H9 (cell line): ENCODE measurements around the gene NEDD9. TPM values are rescaled to one million over a fixed set of nuclear protein-coding genes. Genes with fewer than 3 reads are reported as not detected.

Experiments used
- DNase-seq: peaks from one replicate; pipeline ENCODE4 v3.0.0-alpha.2; 2017
- H2AFZ ChIP-seq: one replicate; pipeline ENCODE4 v1.6.1; 2013; ENCODE audit warnings: mild to moderate bottlenecking, low read length, control low read depth, moderate library complexity
- H2AK5ac ChIP-seq: 2 replicates; pipeline ENCODE4 v1.6.1; 2013; ENCODE audit warnings: low read length, control low read depth, mixed read lengths; ENCODE audit not compliant: insufficient read length
- H2BK120ac ChIP-seq: one replicate; pipeline ENCODE4 v1.6.1; 2013; ENCODE audit warnings: low read depth, mild to moderate bottlenecking, low read length, control low read depth, inconsistent platforms; ENCODE audit not compliant: poor library complexity, severe bottlenecking
- H2BK12ac ChIP-seq: 2 replicates; pipeline ENCODE4 v1.6.1; 2013; ENCODE audit warnings: low read length, control low read depth, mixed read lengths, low read depth; ENCODE audit not compliant: insufficient read length
- H2BK15ac ChIP-seq: 2 replicates; pipeline ENCODE4 v1.6.1; 2013; ENCODE audit warnings: low read depth, low read length, control low read depth
- H2BK20ac ChIP-seq: one replicate; pipeline ENCODE4 v1.6.1; 2013; ENCODE audit warnings: low read depth, mild to moderate bottlenecking, low read length, control low read depth, inconsistent platforms; ENCODE audit not compliant: poor library complexity, severe bottlenecking
- H2BK5ac ChIP-seq: 2 replicates; pipeline ENCODE4 v1.6.1; 2013; ENCODE audit warnings: low read length, control low read depth, mixed read lengths; ENCODE audit not compliant: insufficient read length
- H3K14ac ChIP-seq: 2 replicates; pipeline ENCODE4 v1.6.1; 2013; ENCODE audit warnings: low read length, control low read depth; ENCODE audit not compliant: insufficient read depth
- H3K18ac ChIP-seq: 2 replicates; pipeline ENCODE4 v1.6.1; 2013; ENCODE audit warnings: low read depth, mild to moderate bottlenecking, mixed read lengths, low read length, control low read depth; ENCODE audit not compliant: insufficient read length
- H3K23ac ChIP-seq: 2 replicates; pipeline ENCODE4 v1.6.1; 2013; ENCODE audit warnings: low read length, control low read depth, mixed read lengths, low read depth; ENCODE audit not compliant: insufficient read length
- H3K23me2 ChIP-seq: 2 replicates; pipeline ENCODE4 v1.6.1; 2013; ENCODE audit warnings: low read depth, mild to moderate bottlenecking, mixed read lengths, low read length, control low read depth; ENCODE audit not compliant: insufficient read length, poor library complexity, severe bottlenecking
- H3K27ac ChIP-seq: 2 replicates; pipeline ENCODE4 v1.5.1; 2013; ENCODE audit warnings: low read length, control low read depth, mixed read lengths, low read depth; ENCODE audit not compliant: insufficient read length
- H3K27me3 ChIP-seq: 2 replicates; pipeline ENCODE4 v1.6.1; 2013; ENCODE audit warnings: low read length, control low read depth, inconsistent platforms; ENCODE audit not compliant: insufficient read depth
- H3K4ac ChIP-seq: 2 replicates; pipeline ENCODE4 v1.6.1; 2013; ENCODE audit warnings: low read depth, mild to moderate bottlenecking, control low read depth, inconsistent platforms, low read length, moderate library complexity
- H3K4me1 ChIP-seq: 2 replicates; pipeline ENCODE4 v1.6.1; 2013; ENCODE audit warnings: low read length, control low read depth, inconsistent platforms; ENCODE audit not compliant: insufficient read depth
- H3K4me2 ChIP-seq: 2 replicates; pipeline ENCODE4 v1.6.1; 2013; ENCODE audit warnings: low read length, control low read depth, mixed read lengths; ENCODE audit not compliant: insufficient read length, insufficient read depth
- H3K56ac ChIP-seq: 2 replicates; pipeline ENCODE4 v1.6.1; 2013; ENCODE audit warnings: low read depth, mild to moderate bottlenecking, mixed read lengths, low read length, control low read depth; ENCODE audit not compliant: insufficient read length
- H3K79me1 ChIP-seq: 2 replicates; pipeline ENCODE4 v1.6.1; 2013; ENCODE audit warnings: low read depth, mild to moderate bottlenecking, moderate library complexity, low read length, control low read depth, inconsistent platforms; ENCODE audit not compliant: insufficient read depth, poor library complexity, severe bottlenecking
- H3K79me2 ChIP-seq: 2 replicates; pipeline ENCODE4 v1.6.1; 2013; ENCODE audit warnings: low read length, control low read depth, inconsistent platforms; ENCODE audit not compliant: insufficient read depth
- H3K9ac ChIP-seq: 2 replicates; pipeline ENCODE4 v1.6.1; 2013; ENCODE audit warnings: low read length, control low read depth, mixed read lengths; ENCODE audit not compliant: insufficient read length; ENCODE audit errors: extremely low read depth
- H3K9me3 ChIP-seq: one replicate; pipeline ENCODE4 v1.6.1; 2013; ENCODE audit warnings: low read depth, low read length, inconsistent platforms; ENCODE audit not compliant: control insufficient read depth
- H3T11ph ChIP-seq: one replicate; pipeline ENCODE4 v1.6.1; 2013; ENCODE audit warnings: mild to moderate bottlenecking, low read length, control low read depth, inconsistent platforms
- H4K20me1 ChIP-seq: one replicate; pipeline ENCODE4 v1.6.1; 2013; ENCODE audit not compliant: control insufficient read depth, insufficient read length, insufficient read depth
- H4K5ac ChIP-seq: 2 replicates; pipeline ENCODE4 v1.6.1; 2013; ENCODE audit warnings: low read depth, mild to moderate bottlenecking, mixed read lengths, low read length, control low read depth; ENCODE audit not compliant: insufficient read length
- H4K8ac ChIP-seq: replicated peaks from 2 replicates; pipeline ENCODE4 v1.6.1; 2013; ENCODE audit warnings: low read length, control low read depth, mixed read lengths, low read depth; ENCODE audit not compliant: insufficient read length
- H4K91ac ChIP-seq: 2 replicates; pipeline ENCODE4 v1.6.1; 2013; ENCODE audit warnings: low read depth, mild to moderate bottlenecking, moderate library complexity, mixed read lengths, low read length, control low read depth; ENCODE audit not compliant: insufficient read length
- H3K27ac Mint-ChIP-seq, 3 experiments: 2 replicates in 2 of 3; 3 replicates in 1 of 3; pipeline ENCODE4 v1.8.0; 2020 to 2021; ENCODE audit warnings: mixed read lengths in 3 of 3, mild to moderate bottlenecking in 1 of 3, moderate library complexity in 1 of 3
- H3K27me3 Mint-ChIP-seq: 2 replicates; pipeline ENCODE4 v1.8.0; 2021; ENCODE audit warnings: low read depth, mild to moderate bottlenecking, moderate library complexity, mixed read lengths
- H3K36me3 Mint-ChIP-seq, 3 experiments: 2 replicates in 2 of 3; 3 replicates in 1 of 3; pipeline ENCODE4 v1.8.0; 2020 to 2021; ENCODE audit warnings: low read depth in 3 of 3, mixed read lengths in 3 of 3; ENCODE audit not compliant: insufficient read depth in 1 of 3
- H3K4me1 Mint-ChIP-seq, 2 experiments: 2 replicates each; pipeline ENCODE4 v1.8.0; 2020; ENCODE audit warnings: mixed read lengths in 2 of 2
- H3K4me3 Mint-ChIP-seq, 2 experiments: 2 replicates in 1 of 2; 3 replicates in 1 of 2; pipeline ENCODE4 v1.8.0; 2020 to 2021; ENCODE audit warnings: mild to moderate bottlenecking in 2 of 2, mixed read lengths in 2 of 2, moderate library complexity in 1 of 2
- H3K9me3 Mint-ChIP-seq, 2 experiments: 2 replicates in 1 of 2; 3 replicates in 1 of 2; pipeline ENCODE4 v1.8.0; 2020; ENCODE audit warnings: mild to moderate bottlenecking in 2 of 2, mixed read lengths in 2 of 2, moderate library complexity in 1 of 2
- WGBS: extraction: QIAGEN DNeasy Blood & Tissue Kit; methylation state at CpG from one replicate; pipeline ENCODE4 v1.1.7; 2013; ENCODE audit warnings: missing lambda C conversion rate, low lambda C conversion rate, mixed read lengths; ENCODE audit not compliant: insufficient read length; ENCODE audit errors: extremely low coverage; 5-methylcytosine and 5-hydroxymethylcytosine counted together
- total RNA-seq: library from RNA; stranded (reverse); gene quantifications from 2 replicates; pipeline ENCODE4 v1.2.1, GENCODE V29; 2021
- TF ChIP-seq, protein P1 (sequence below): fragments of 200-600 bp; sonication (generic); conservative IDR thresholded peaks from 3 replicates; pipeline ENCODE4 v1.8.0; 2021; ENCODE audit warnings: antibody characterized with exemption, mild to moderate bottlenecking

Gene NEDD9
- total RNA-seq, 1 experiment from 2014 or later: 5.5 TPM

GRCh38 chr6:11244387-11245126 lies 12.1 kb upstream of the NEDD9 start:
- H3K4ac ChIP-seq: no peak overlapping the region
- H2BK15ac ChIP-seq: no peak overlapping the region
- H3K4me1 Mint-ChIP-seq: peaks cover 0 to 3% of the 10 kb centered on the region in 2 experiments
- no peak overlapping the region for H2BK5ac ChIP-seq
- peaks cover 6% of the 10 kb centered on the region in 2 experiments; a peak in 4 of 5 replicates for H3K9me3 Mint-ChIP-seq
- H2BK20ac ChIP-seq: no peak overlapping the region
- no peak overlapping the region for H3K18ac ChIP-seq
- no peaks in the 10 kb centered on the region for H3K79me1 ChIP-seq
- no peaks in the 10 kb centered on the region for H3K79me2 ChIP-seq
- 100% methylated on average over 1 of the region's 2 CpGs for WGBS
- no peak overlapping the region for H3K4me2 ChIP-seq
- no peak overlapping the region for H3K14ac ChIP-seq
- H3K23me2 ChIP-seq: no peaks in the 10 kb centered on the region
- no peaks in the 10 kb centered on the region for H4K20me1 ChIP-seq
- H3K27ac Mint-ChIP-seq: no peak overlapping the region
- no peak overlapping the region for H4K91ac ChIP-seq
- H3T11ph ChIP-seq: no peak overlapping the region
- no peak overlapping the region for H4K5ac ChIP-seq
- H3K56ac ChIP-seq: no peak overlapping the region
- no peak overlapping the region for H3K23ac ChIP-seq
- H3K27ac ChIP-seq: no peak overlapping the region
- no peak overlapping the region for H3K4me3 Mint-ChIP-seq
- H3K9ac ChIP-seq: no peak overlapping the region
- DNase-seq: no peak
- H3K27me3 ChIP-seq: 0 out of 2 replicates have a peak, but pooled peaks cover 3% of the 10 kb centered on the region
- H4K8ac ChIP-seq: no peak overlapping the region
- TF ChIP-seq, protein P1, sequence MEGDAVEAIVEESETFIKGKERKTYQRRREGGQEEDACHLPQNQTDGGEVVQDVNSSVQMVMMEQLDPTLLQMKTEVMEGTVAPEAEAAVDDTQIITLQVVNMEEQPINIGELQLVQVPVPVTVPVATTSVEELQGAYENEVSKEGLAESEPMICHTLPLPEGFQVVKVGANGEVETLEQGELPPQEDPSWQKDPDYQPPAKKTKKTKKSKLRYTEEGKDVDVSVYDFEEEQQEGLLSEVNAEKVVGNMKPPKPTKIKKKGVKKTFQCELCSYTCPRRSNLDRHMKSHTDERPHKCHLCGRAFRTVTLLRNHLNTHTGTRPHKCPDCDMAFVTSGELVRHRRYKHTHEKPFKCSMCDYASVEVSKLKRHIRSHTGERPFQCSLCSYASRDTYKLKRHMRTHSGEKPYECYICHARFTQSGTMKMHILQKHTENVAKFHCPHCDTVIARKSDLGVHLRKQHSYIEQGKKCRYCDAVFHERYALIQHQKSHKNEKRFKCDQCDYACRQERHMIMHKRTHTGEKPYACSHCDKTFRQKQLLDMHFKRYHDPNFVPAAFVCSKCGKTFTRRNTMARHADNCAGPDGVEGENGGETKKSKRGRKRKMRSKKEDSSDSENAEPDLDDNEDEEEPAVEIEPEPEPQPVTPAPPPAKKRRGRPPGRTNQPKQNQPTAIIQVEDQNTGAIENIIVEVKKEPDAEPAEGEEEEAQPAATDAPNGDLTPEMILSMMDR: no peak
- H3K27me3 Mint-ChIP-seq: peaks cover 13% of the 10 kb centered on the region
- no peak overlapping the region for H2AFZ ChIP-seq
- H3K4me1 ChIP-seq: peaks cover 2% of the 10 kb centered on the region; the same call in 1 of the 2 replicates
- H3K9me3 ChIP-seq: no peaks in the 10 kb centered on the region
- H2BK120ac ChIP-seq: no peak overlapping the region
- no peak overlapping the region for H2AK5ac ChIP-seq
- no peak overlapping the region for H2BK12ac ChIP-seq
- peaks cover 3 to 5% (median 4%) of the 10 kb centered on the region in 3 experiments; a peak in 5 of 7 replicates for H3K36me3 Mint-ChIP-seq
